ENCODE data around the gene HHATL.

Gene HHATL

GRCh38 chr3:42655331-42655888, 47.2 kb downstream of the HHATL start:
- in situ Hi-C loops (cut with MboI; ENCODE audit: low sequenced_read_pairs) = no loop called here

- in situ Hi-C loops (cut with MboI; ENCODE audit: low sequenced_read_pairs) = no loop called here
Measured at GRCh38 chr3:42654331-42655201, 48.0 kb downstream of the HHATL start.

GRCh38 chr3:42653560-42654330, 48.9 kb downstream of the HHATL start, which contains the start of gene ZBTB47:
Gene ZBTB47, plus strand, starts transcription at chr3:42653697. Its CDS starts 4,659 bp downstream, at chr3:42658356.
- in situ Hi-C loops (cut with MboI; ENCODE audit: low sequenced_read_pairs) = no loop called here

- in situ Hi-C loops (cut with MboI; ENCODE audit: low sequenced_read_pairs) = no loop called here
Measured at GRCh38 chr3:42653303-42653559, 49.4 kb downstream of the HHATL start.

GRCh38 chr3:42652611-42653302, 49.8 kb downstream of the HHATL start:
- in situ Hi-C loops (cut with MboI; ENCODE audit: low sequenced_read_pairs) = no loop called here

- in situ Hi-C loops (cut with MboI; ENCODE audit: low sequenced_read_pairs) = no loop called here
Measured at GRCh38 chr3:42652251-42652610, 50.4 kb downstream of the HHATL start.

GRCh38 chr3:42651248-42652091, 51.1 kb downstream of the HHATL start:
- in situ Hi-C loops (cut with MboI; ENCODE audit: low sequenced_read_pairs) = no loop called here

GRCh38 chr3:42649783-42650182, 52.8 kb downstream of the HHATL start:
- in situ Hi-C loops (cut with MboI; ENCODE audit: low sequenced_read_pairs) = no loop called here

- in situ Hi-C loops (cut with MboI; ENCODE audit: low sequenced_read_pairs) = no loop called here
Measured at GRCh38 chr3:42649006-42649405, 53.6 kb downstream of the HHATL start.

GRCh38 chr3:42647821-42648459, 54.7 kb downstream of the HHATL start:
- in situ Hi-C loops (cut with MboI; ENCODE audit: low sequenced_read_pairs) = no loop called here

Measured in HL-60/S4 treated with retinoic acid at 250 ng/mL for 4 days and 3 days (cell line).